ENCODE measurements around the gene SPOCK2. TPM values are rescaled to one million over a fixed set of nuclear protein-coding genes. Genes with fewer than 3 reads are reported as not detected.

SPOCK2 gene
- total and polyA plus RNA-seq, 2 of the 13 experiments (the other 11 are each of a cell fraction or from before 2014, with no cell fraction given) = 8.6 to 30.6 TPM

- TF ChIP-seq ZNF333 (CRISPR knock-in tag; IDR thresholded peaks at IDR 0.05; ENCODE audit: borderline replicate concordance) = no peak
- no peak for TF ChIP-seq ZNF34 (CRISPR knock-in tag; IDR thresholded peaks at IDR 0.05; ENCODE audit: borderline replicate concordance)
- no peak for TF ChIP-seq ZBTB14 (CRISPR knock-in tag; IDR thresholded peaks at IDR 0.05)
- 0 out of 2 replicates have a peak, but pooled peaks have one; percentile 29 for TF ChIP-seq CBFB (CRISPR knock-in tag; IDR thresholded peaks at IDR 0.05)
- TF ChIP-seq KDM4B (CRISPR knock-in tag; IDR thresholded peaks at IDR 0.05) = no peak
- TF ChIP-seq ZBTB49 (CRISPR knock-in tag; IDR thresholded peaks at IDR 0.05; ENCODE audit: borderline replicate concordance) = no peak
- TF ChIP-seq NCOR1 (IDR thresholded peaks at IDR 0.05; ENCODE audit: borderline replicate concordance, low read length) = no peak
- TF ChIP-seq ZNF598 (CRISPR knock-in tag; IDR thresholded peaks at IDR 0.05; ENCODE audit: borderline replicate concordance) = peak; percentile 41; the same call in 1 of the 2 replicates
- TF ChIP-seq RFX5 (IDR thresholded peaks at IDR 0.05; ENCODE audit: low read depth, low read length) = no peak
- TF ChIP-seq STAG1 (CRISPR knock-in tag; IDR thresholded peaks at IDR 0.05) = no peak
- TF ChIP-seq ZSCAN30 (CRISPR knock-in tag; IDR thresholded peaks at IDR 0.05) = no peak
- TF ChIP-seq KMT2A (CRISPR knock-in tag; IDR thresholded peaks at IDR 0.05) = no peak
- TF ChIP-seq ZNF75D (CRISPR knock-in tag; IDR thresholded peaks at IDR 0.05; ENCODE audit: borderline replicate concordance) = no peak
- no peak for TF ChIP-seq ZNF782 (CRISPR knock-in tag; IDR thresholded peaks at IDR 0.05; ENCODE audit: borderline replicate concordance)
- no peak for TF ChIP-seq SMC3 (IDR thresholded peaks at IDR 0.05; ENCODE audit: low read length)
- TF ChIP-seq ZBTB7B (CRISPR knock-in tag; IDR thresholded peaks at IDR 0.05) = no peak
- TF ChIP-seq ZNF691 (CRISPR knock-in tag; IDR thresholded peaks at IDR 0.05; ENCODE audit: borderline replicate concordance, low read depth) = no peak
- TF ChIP-seq ASH2L (IDR thresholded peaks at IDR 0.05; ENCODE audit: insufficient read length, low read depth, low read length) = no peak
- no peak for TF ChIP-seq ERF (CRISPR knock-in tag; IDR thresholded peaks at IDR 0.05)
- no peak for TF ChIP-seq MAFG (CRISPR knock-in tag; IDR thresholded peaks at IDR 0.05)
- no peak for TF ChIP-seq ZFP37 (CRISPR knock-in tag; IDR thresholded peaks at IDR 0.05; ENCODE audit: borderline replicate concordance)
- TF ChIP-seq ATM (IDR thresholded peaks at IDR 0.05; ENCODE audit: borderline replicate concordance) = no peak
- TF ChIP-seq RBM39 (IDR thresholded peaks at IDR 0.05; ENCODE audit: low read depth, low read length, poor library complexity, severe bottlenecking) = no peak
- TF ChIP-seq ZNF703 (CRISPR knock-in tag; IDR thresholded peaks at IDR 0.05; ENCODE audit: borderline replicate concordance) = no peak
- no peak for TF ChIP-seq MTERF4 (CRISPR knock-in tag; IDR thresholded peaks at IDR 0.05)
- peak; percentile 52; the same call in 1 of the 2 replicates for TF ChIP-seq HOXA3 (CRISPR knock-in tag; IDR thresholded peaks at IDR 0.05)
Observed at GRCh38 chr10:72034040-72034499, 54.3 kb downstream of the SPOCK2 start (continued).

Data from HepG2 (cell line).